Measurements from ENCODE around the gene HBP1. TPM values are rescaled to one million over a fixed set of nuclear protein-coding genes. Genes with fewer than 3 reads are reported as not detected.

HBP1 gene, protein sequence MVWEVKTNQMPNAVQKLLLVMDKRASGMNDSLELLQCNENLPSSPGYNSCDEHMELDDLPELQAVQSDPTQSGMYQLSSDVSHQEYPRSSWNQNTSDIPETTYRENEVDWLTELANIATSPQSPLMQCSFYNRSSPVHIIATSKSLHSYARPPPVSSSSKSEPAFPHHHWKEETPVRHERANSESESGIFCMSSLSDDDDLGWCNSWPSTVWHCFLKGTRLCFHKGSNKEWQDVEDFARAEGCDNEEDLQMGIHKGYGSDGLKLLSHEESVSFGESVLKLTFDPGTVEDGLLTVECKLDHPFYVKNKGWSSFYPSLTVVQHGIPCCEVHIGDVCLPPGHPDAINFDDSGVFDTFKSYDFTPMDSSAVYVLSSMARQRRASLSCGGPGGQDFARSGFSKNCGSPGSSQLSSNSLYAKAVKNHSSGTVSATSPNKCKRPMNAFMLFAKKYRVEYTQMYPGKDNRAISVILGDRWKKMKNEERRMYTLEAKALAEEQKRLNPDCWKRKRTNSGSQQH
- 84.7 and 100 TPM in 2 replicates for total RNA-seq
- 47.7 and 53.9 TPM in 2 replicates for polyA plus RNA-seq

DNA sequence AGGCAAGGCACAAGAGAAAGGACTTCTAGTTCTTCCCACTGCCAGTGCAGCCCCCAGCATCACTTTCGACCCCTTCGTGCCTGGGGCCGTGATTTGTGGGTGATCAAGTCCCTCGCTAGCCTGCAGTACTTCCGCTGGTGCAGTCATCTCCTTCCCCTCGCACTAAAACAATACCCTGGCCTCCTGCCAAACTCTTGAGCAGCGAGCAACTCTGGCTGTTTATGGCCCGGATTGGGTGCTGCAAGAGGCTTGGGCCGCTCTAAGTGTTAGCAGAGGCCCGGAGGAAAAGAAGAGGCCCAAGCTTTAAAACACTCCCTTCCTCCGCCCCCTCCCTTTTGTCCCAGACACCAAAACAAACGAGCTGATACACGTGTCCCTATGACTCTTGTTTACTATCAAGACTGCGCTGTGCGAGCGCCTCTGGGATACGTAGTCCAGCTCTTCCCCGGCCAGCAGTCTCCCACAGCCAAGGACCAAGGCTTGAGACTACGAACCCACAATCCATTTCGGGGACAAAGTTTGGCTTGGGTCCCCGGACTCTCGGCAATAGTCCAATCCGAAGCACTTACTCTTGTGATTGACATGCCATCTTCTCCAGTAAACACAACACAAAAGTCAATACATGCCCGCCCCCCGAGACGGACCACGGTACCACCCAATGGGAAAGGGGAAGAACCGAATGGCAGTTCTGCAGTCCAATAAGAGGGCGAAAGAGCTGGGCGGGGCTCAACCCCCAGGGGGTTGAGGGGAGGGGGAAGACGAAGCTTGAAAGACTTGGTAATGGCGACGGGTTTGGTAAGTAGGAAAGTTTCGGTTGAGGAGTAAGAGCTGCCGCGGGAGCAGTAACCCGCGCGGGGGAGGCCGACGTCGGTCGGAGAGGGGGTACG is at the start of gene HBP1:
Gene HBP1 (plus strand): TSS at position 771 of the 887 bp plus-strand sequence. CDS start 10,891 bp downstream, outside the sequence.
- Histone ChIP-seq H3K4me1 (ENCODE audit: insufficient read depth) (peaks cover 7% of the 10 kb centered on the region), H3K9me2 (replicated peaks; ENCODE audit: insufficient read depth) (no peaks in the 10 kb centered on the region), H3K27me3 (no peaks in the 10 kb centered on the region), H3K36me3 (replicated peaks; ENCODE audit: insufficient read depth, low read depth) (no peaks in the 10 kb centered on the region), H2AFZ (peak within 1 kb of the TSS; percentile 17), H3K79me2 (peaks cover 35% of the 10 kb centered on the region), H3K4me2 (peak within 1 kb of the TSS; percentile 76), H4K20me1 (ENCODE audit: insufficient read depth, poor library complexity, severe bottlenecking) (peaks cover 34% of the 10 kb centered on the region), H3K4me3 (peak within 1 kb of the TSS; percentile 47), H3K9me3 (ENCODE audit: low read depth) (no peaks in the 10 kb centered on the region), H3K27ac (peak within 1 kb of the TSS; percentile 93)
- DNase-seq (ENCODE audit: low spot score), result peak; percentile 99
- no peak for TF ChIP-seq EZH2phosphoT487 (IDR thresholded peaks at IDR 0.05; ENCODE audit: low read depth, severe bottlenecking, unreplicated experiment)
- TF ChIP-seq, protein P1, sequence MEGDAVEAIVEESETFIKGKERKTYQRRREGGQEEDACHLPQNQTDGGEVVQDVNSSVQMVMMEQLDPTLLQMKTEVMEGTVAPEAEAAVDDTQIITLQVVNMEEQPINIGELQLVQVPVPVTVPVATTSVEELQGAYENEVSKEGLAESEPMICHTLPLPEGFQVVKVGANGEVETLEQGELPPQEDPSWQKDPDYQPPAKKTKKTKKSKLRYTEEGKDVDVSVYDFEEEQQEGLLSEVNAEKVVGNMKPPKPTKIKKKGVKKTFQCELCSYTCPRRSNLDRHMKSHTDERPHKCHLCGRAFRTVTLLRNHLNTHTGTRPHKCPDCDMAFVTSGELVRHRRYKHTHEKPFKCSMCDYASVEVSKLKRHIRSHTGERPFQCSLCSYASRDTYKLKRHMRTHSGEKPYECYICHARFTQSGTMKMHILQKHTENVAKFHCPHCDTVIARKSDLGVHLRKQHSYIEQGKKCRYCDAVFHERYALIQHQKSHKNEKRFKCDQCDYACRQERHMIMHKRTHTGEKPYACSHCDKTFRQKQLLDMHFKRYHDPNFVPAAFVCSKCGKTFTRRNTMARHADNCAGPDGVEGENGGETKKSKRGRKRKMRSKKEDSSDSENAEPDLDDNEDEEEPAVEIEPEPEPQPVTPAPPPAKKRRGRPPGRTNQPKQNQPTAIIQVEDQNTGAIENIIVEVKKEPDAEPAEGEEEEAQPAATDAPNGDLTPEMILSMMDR (IDR thresholded peaks at IDR 0.05; ENCODE audit: poor library complexity), result no peak
- no peak for TF ChIP-seq EZH2 (IDR thresholded peaks at IDR 0.05; ENCODE audit: borderline replicate concordance)
- 1% methylated on average over 41 of the region's 44 CpGs for WGBS (ENCODE audit: low lambda C conversion rate, missing lambda C conversion rate)

DNA sequence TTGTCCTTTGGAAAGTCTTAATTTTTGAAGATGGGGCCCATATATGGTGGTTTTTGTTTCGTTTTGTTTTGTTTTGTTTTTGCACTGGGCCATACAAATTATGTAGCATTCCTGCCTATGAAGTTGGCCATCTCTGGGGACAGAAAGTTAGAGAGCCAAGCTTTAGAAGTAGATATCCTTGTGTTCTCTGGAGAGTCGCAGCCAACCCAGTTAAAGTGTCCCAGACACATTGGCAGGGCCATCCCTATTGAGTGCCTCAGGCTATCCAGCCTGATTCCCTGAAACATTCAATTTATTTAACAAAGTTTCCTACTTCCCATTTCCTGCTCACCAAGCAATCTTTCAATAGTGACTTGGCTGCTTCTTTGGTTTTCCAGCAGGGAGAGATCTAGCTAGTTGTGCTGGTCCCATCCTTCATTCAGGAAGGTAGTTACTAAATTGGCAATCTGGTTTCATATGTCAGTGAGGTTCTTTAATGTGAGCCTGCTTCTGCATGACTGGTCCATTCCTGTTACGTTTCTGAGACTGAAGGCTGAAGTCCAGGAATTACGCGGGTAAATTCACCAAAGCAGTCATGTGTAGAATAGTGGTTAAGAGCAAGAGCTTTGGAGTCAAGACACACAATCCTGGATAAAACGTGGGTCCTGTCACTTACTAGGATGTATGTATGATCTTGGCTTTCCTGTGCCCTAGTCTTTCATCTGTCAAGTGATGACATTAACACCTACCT is 49.3 kb upstream of the HBP1 start:
- TF ChIP-seq, protein P1 (IDR thresholded peaks at IDR 0.05; ENCODE audit: poor library complexity), result no peak
- Histone ChIP-seq H3K27ac (no peak overlapping the region), H3K9me3 (ENCODE audit: low read depth) (no peaks in the 10 kb centered on the region)

DNA sequence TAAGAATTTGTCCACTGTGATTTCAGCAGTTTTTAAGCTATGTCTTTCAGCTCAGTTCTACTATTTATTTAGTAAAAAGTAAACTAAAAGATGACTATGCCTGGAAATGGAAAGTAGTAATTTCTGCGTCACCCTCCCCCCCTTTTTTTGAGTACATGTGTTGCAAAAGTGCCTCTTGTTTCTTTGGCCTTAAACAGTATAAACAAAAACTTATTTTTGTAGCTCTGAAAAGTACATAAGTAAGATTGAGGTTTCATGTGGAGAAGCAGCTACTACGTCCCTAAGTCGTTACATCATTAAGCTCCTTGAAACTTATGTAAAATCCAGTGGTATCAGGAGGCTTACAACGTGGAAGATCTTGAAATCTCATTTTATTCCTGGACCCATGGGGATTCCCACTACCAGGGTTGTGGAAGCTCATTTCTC is 46.3 kb upstream of the HBP1 start:
- DNase-seq (ENCODE audit: low spot score), result peak; percentile 27
- WGBS (ENCODE audit: low lambda C conversion rate, missing lambda C conversion rate), result 38% methylated on average over 4 of the region's 4 CpGs
- H2AFZ ChIP-seq, result no peak overlapping the region
- no peak overlapping the region for H3K4me3 ChIP-seq
- no peaks in the 10 kb centered on the region for H3K27me3 ChIP-seq
- peak overlapping the region; percentile 17 for H3K4me2 ChIP-seq
- no peak for TF ChIP-seq EZH2phosphoT487 (IDR thresholded peaks at IDR 0.05; ENCODE audit: low read depth, severe bottlenecking, unreplicated experiment)
- TF ChIP-seq, protein P1 (IDR thresholded peaks at IDR 0.05; ENCODE audit: poor library complexity), result no peak
- TF ChIP-seq EZH2 (IDR thresholded peaks at IDR 0.05; ENCODE audit: borderline replicate concordance), result no peak
- H4K20me1 ChIP-seq (ENCODE audit: insufficient read depth, poor library complexity, severe bottlenecking), result no peaks in the 10 kb centered on the region
- no peaks in the 10 kb centered on the region for H3K9me2 ChIP-seq (replicated peaks; ENCODE audit: insufficient read depth)
- peak overlapping the region; percentile 62 for H3K27ac ChIP-seq
- H3K9me3 ChIP-seq (ENCODE audit: low read depth), result no peaks in the 10 kb centered on the region
- peaks cover 3% of the 10 kb centered on the region for H3K79me2 ChIP-seq
- peaks cover 6% of the 10 kb centered on the region for H3K4me1 ChIP-seq (ENCODE audit: insufficient read depth)
- no peaks in the 10 kb centered on the region for H3K36me3 ChIP-seq (replicated peaks; ENCODE audit: insufficient read depth, low read depth)

More for the DNA sequence above, 49.3 kb upstream of the HBP1 start:
- H3K79me2 ChIP-seq, result peaks cover 3% of the 10 kb centered on the region
- H3K27me3 ChIP-seq, result no peaks in the 10 kb centered on the region
- H4K20me1 ChIP-seq (ENCODE audit: insufficient read depth, poor library complexity, severe bottlenecking), result no peaks in the 10 kb centered on the region
- no peaks in the 10 kb centered on the region for H3K9me2 ChIP-seq (replicated peaks; ENCODE audit: insufficient read depth)
- no peak overlapping the region for H3K4me2 ChIP-seq
- no peak for DNase-seq (ENCODE audit: low spot score)
- no peaks in the 10 kb centered on the region for H3K36me3 ChIP-seq (replicated peaks; ENCODE audit: insufficient read depth, low read depth)
- H3K4me1 ChIP-seq (ENCODE audit: insufficient read depth), result peaks cover 6% of the 10 kb centered on the region
- H3K4me3 ChIP-seq, result no peak overlapping the region
- 94% methylated on average over 6 of the region's 6 CpGs for WGBS (ENCODE audit: low lambda C conversion rate, missing lambda C conversion rate)
- H2AFZ ChIP-seq, result no peak overlapping the region

Data from hepatocyte (in vitro differentiated cells).